PC-3 (cell line): ENCODE data around the gene SYS1. TPM values are rescaled to one million over a fixed set of nuclear protein-coding genes. Genes with fewer than 3 reads are reported as not detected.

Experiments
- ATAC-seq: fragments of 200-7000 bp; cut with Tn5 transposase; 2 replicates; pipeline ENCODE4 v1.9.1; 2020; ENCODE audit warnings: mild to moderate bottlenecking, moderate library complexity
- BruUV-seq: library from RNA; stranded (reverse); fragments of 400-500 nt; replicated peaks from 2 replicates; lab custom pipeline; 2021; lab: Mats Ljungman, UMichigan
- CTCF ChIA-PET: fragments of 300-600 bp; sonication (Branson Sonifier 250); formaldehyde crosslinking; loops from one replicate; lab custom pipeline; 2022; ENCODE audit warnings: antibody characterized with exemption; lab: Charles Lee
- POLR2A ChIA-PET: fragments of 300-600 bp; sonication (Branson Sonifier 250); formaldehyde crosslinking; loops from one replicate; lab custom pipeline; 2022; ENCODE audit warnings: antibody characterized with exemption; ENCODE audit not compliant: unreplicated experiment; lab: Charles Lee
- DNase-seq: peaks from one replicate; pipeline ENCODE4 v3.0.0-alpha.2; 2015
- H2AFZ ChIP-seq: fragments of 300-600 bp; sonication (generic); 2 replicates; pipeline ENCODE4 v1.6.0; 2016; ENCODE audit warnings: antibody characterized with exemption, low read length
- H3F3A ChIP-seq: fragments of 300-600 bp; sonication (generic); one replicate; pipeline ENCODE4 v1.6.0; 2017; ENCODE audit warnings: antibody characterized with exemption, low read length, control low read depth, mild to moderate bottlenecking; ENCODE audit not compliant: unreplicated experiment
- H3K27ac ChIP-seq: fragments of 300-600 bp; sonication (generic); 2 replicates; pipeline ENCODE4 v1.5.1; 2016; ENCODE audit warnings: mild to moderate bottlenecking, low read length
- H3K27me3 ChIP-seq: fragments of 300-600 bp; sonication (generic); 2 replicates; pipeline ENCODE4 v1.6.1; 2016; ENCODE audit warnings: low read length, mixed read lengths
- H3K36me3 ChIP-seq: fragments of 300-600 bp; sonication (generic); 2 replicates; pipeline ENCODE4 v1.6.1; 2016; ENCODE audit warnings: low read depth, mixed run types, low read length, mixed read lengths
- H3K4me1 ChIP-seq: fragments of 300-600 bp; sonication (generic); 2 replicates; pipeline ENCODE4 v1.5.1; 2016; ENCODE audit warnings: low read length; ENCODE audit not compliant: insufficient read depth
- H3K4me2 ChIP-seq: fragments of 300-600 bp; sonication (generic); 2 replicates; pipeline ENCODE4 v1.6.0; 2016; ENCODE audit warnings: low read length
- H3K4me3 ChIP-seq: fragments of 300-600 bp; sonication (generic); 2 replicates; pipeline ENCODE4 v1.5.1; 2016; ENCODE audit warnings: mild to moderate bottlenecking, low read length, mixed read lengths
- H3K79me2 ChIP-seq: fragments of 300-600 bp; sonication (generic); 2 replicates; pipeline ENCODE4 v1.6.1; 2017; ENCODE audit warnings: low read length, mixed read lengths
- H3K9ac ChIP-seq: fragments of 300-600 bp; sonication (generic); 2 replicates; pipeline ENCODE4 v1.6.0; 2016; ENCODE audit warnings: mild to moderate bottlenecking, low read length
- H3K9me2 ChIP-seq: fragments of 300-600 bp; sonication (generic); replicated peaks from 2 replicates; pipeline ENCODE4 v1.6.1; 2016; ENCODE audit warnings: mixed run types, low read length, mixed read lengths
- H3K9me3 ChIP-seq: fragments of 300-600 bp; sonication (generic); 2 replicates; pipeline ENCODE4 v1.6.1; 2016; ENCODE audit warnings: low read length, mixed read lengths
- H4K20me1 ChIP-seq: fragments of 300-600 bp; sonication (generic); 2 replicates; pipeline ENCODE4 v1.6.1; 2016; ENCODE audit warnings: low read length, mixed read lengths
- CTCF ChIP-seq: fragments of 300-600 bp; sonication (generic); conservative IDR thresholded peaks from 2 replicates; pipeline ENCODE4 v1.5.1; 2017; ENCODE audit warnings: antibody characterized with exemption, low read depth, mild to moderate bottlenecking, low read length
- EZH2 ChIP-seq: fragments of 300-600 bp; sonication (generic); IDR thresholded peaks from one replicate; pipeline ENCODE4 v1.6.1; 2017; ENCODE audit warnings: antibody characterized with exemption, mild to moderate bottlenecking, low read length; ENCODE audit not compliant: unreplicated experiment
- EZH2phosphoT487 ChIP-seq: fragments of 300-600 bp; sonication (generic); IDR thresholded peaks from 2 replicates; pipeline ENCODE4 v1.6.1; 2018; ENCODE audit warnings: mild to moderate bottlenecking, antibody characterized with exemption, low read length, borderline replicate concordance
- intact Hi-C: fragments of 100-400 bp; cut with micrococcal nuclease; formaldehyde crosslinking; loops from 2 replicates; pipeline ENCODE4 v1.9.0; 2023
- total RNA-seq: library from RNA; depleted of rRNA; stranded (reverse); fragments of >200 nt; gene quantifications from 2 replicates; pipeline ENCODE4 v1.2.3, GENCODE V29; 2014

SYS1 gene
- total RNA-seq, 1 experiment from 2014 or later: 45.2 TPM

GRCh38 chr20:45387274-45387673, 24.3 kb downstream of the SYS1 start:
- Histone ChIP-seq H3K27ac (no peak overlapping the region), H3K9ac (no peak overlapping the region), H3F3A (peaks cover 7% of the 10 kb centered on the region), H3K4me3 (no peak overlapping the region), H3K79me2 (no peaks in the 10 kb centered on the region), H2AFZ (no peak overlapping the region), H3K27me3 (no peaks in the 10 kb centered on the region), H3K36me3 (no peaks in the 10 kb centered on the region), H3K9me2 (no peaks in the 10 kb centered on the region), H3K4me2 (no peak overlapping the region), H3K4me1 (peaks cover 29% of the 10 kb centered on the region), H4K20me1 (no peaks in the 10 kb centered on the region), H3K9me3 (no peaks in the 10 kb centered on the region)
- TF ChIP-seq EZH2: no peak
- TF ChIP-seq EZH2phosphoT487: no peak
- no peak for TF ChIP-seq CTCF
- ATAC-seq: no peak
- ChIA-PET CTCF (interaction anchor here (0.7 kb wide), 1 partner anchor 18 kb away, joined by 3 read pairs; no protein-coding TSS in a partner anchor), POLR2A (no interaction called here)
- no peak for DNase-seq
- intact Hi-C loops: no loop called here
- BruUV-seq: no TSS peak

- ATAC-seq: no peak
- intact Hi-C loops: no loop called here
Observed at GRCh38 chr20:45390931-45391330, 28.0 kb downstream of the SYS1 start.

More at GRCh38 chr20:45390931-45391330, 28.0 kb downstream of the SYS1 start:
- H3K27me3 ChIP-seq: no peaks in the 10 kb centered on the region
- no peaks in the 10 kb centered on the region for H3F3A ChIP-seq
- H3K9me2 ChIP-seq: no peaks in the 10 kb centered on the region
- H3K36me3 ChIP-seq: no peaks in the 10 kb centered on the region
- no peak overlapping the region for H3K4me3 ChIP-seq
- no TSS peak for BruUV-seq
- no peak overlapping the region for H3K4me2 ChIP-seq
- peaks cover 8% of the 10 kb centered on the region for H3K4me1 ChIP-seq
- POLR2A ChIA-PET: no interaction called here
- no peaks in the 10 kb centered on the region for H3K79me2 ChIP-seq
- no peak overlapping the region for H3K9ac ChIP-seq
- CTCF ChIA-PET: no interaction called here
- H2AFZ ChIP-seq: no peak overlapping the region
- TF ChIP-seq EZH2phosphoT487 (no peak), EZH2 (no peak), CTCF (no peak)
- no peak overlapping the region for H3K27ac ChIP-seq
- DNase-seq: no peak
- no peaks in the 10 kb centered on the region for H4K20me1 ChIP-seq
- H3K9me3 ChIP-seq: no peaks in the 10 kb centered on the region
